ENCODE measurements around the gene FASN.
"Not testable (repeated sequence)": the region's sequence is repeated elsewhere in the genome, so short reads cannot be mapped to it uniquely, and the experiment has no call there.

FASN gene

DNA sequence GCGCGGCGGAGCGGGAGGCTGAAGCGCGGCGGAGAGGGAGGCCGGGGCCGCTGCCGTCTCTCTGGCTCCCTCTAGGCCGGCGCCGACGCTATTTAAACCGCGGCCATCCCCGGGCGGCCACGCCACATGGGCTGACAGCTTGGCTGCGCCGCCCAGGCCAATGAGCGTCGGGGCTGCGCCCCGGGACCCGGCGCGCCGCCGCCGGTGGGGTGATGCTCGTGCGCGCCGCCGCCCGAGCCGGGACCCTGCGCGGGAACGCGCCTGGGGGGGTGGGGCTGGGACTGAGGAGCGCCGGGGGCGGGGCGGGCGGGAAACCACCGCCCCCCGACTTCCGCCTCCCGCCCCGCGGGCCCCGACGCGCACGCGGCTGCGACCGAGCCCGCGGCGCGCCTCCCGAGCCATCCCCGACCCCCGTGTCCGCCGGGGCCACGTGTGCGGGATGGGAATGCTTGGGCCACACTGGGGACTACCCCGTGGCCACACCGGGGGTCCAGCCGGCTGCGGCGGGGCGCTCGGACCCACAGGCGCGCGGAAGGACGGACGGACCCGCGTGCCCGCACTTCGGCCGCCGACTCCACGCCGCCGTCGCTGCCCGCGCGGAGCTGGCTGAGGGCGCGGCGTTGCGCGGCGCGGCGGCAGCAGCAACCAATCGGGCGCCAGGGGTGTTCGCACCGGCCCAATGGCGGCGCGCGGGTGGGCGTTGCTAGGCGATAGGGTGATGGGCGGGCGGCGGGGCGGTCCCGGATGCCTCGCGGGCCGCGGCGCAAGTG lies at the start of gene FASN:
FASN (minus strand) TSS at position 68 of the 770 bp plus-strand sequence. CDS start 1,791 bp downstream, outside the sequence.
- Histone ChIP-seq H3K4me1 (ENCODE audit: control insufficient read depth in 1 of 2, insufficient read depth in 2 of 2, low read length in 2 of 2) (peaks cover 5 to 36% of the 10 kb centered on the region in 2 donors), H3K36me3 (ENCODE audit: control insufficient read depth in 1 of 2, insufficient read depth in 2 of 2, low read length in 2 of 2) (peaks cover 1 to 23% of the 10 kb centered on the region in 2 donors), H3K27me3 (ENCODE audit: low read depth, low read length) (no peaks in the 10 kb centered on the region), H3K27ac (ENCODE audit: low read length) (no peak within 1 kb of the TSS), H3K4me3 (ENCODE audit: low read depth in 1 of 2, low read length in 2 of 2) (peak within 1 kb of the TSS; percentile 42 to 69), H3K9me3 (ENCODE audit: control insufficient read depth in 1 of 2, low read length in 2 of 2) (no peaks in the 10 kb centered on the region)

DNA sequence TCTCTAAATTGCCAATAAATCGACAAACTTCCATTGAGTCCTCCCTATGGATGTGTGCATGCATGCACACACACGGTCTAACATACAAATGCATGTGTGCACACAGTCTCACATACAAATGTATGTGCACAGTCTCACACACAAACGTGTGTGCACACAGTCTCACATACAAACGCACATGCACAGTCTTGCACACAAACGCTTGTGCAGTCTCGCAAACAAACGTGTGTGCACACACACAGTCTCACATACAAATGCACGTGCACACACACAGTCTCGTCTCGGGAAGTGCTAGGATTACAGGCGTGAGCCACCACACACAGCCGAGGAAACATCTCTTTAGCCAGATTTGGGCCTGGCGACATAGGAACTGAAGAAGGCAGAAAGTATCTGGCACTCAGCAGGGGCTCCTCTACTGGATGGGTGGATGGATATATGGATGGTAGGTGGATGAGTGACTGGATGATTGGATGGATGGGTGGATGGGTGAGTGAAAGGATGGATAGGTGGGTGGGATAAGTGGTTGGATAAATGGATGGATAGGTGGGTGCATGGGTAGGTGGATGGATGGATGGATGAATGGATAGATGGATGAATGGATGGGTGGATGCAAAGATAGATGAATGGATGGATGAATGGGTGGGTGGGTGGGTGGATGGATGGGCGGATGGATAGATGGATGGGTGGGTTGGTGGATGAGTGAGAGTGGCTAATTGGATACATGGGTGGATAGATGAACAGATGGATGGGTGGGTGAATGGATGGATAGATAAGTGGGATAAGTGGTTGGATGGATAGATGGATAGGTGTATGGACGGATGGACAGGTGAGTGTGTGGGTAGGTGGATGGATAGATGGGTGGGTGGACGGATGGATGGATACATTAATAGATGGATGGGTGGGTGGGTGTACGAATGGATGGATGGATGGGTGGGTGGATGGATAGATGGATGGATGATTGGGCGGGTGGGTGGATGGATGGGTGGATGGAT lies 48.9 kb upstream of the FASN start:
- Histone ChIP-seq H3K4me1 (ENCODE audit: control insufficient read depth in 1 of 2, insufficient read depth in 2 of 2, low read length in 2 of 2) (no peaks in the 10 kb centered on the region), H3K4me3 (ENCODE audit: low read depth in 1 of 2, low read length in 2 of 2) (no peak overlapping the region), H3K36me3 (ENCODE audit: control insufficient read depth in 1 of 2, insufficient read depth in 2 of 2, low read length in 2 of 2) (peaks cover 0 to 5% of the 10 kb centered on the region in 2 donors), H3K27ac (ENCODE audit: low read length) (no peak overlapping the region), H3K9me3 (ENCODE audit: control insufficient read depth in 1 of 2, low read length in 2 of 2) (no peaks in the 10 kb centered on the region), H3K27me3 (ENCODE audit: low read depth, low read length) (no peaks in the 10 kb centered on the region)

DNA sequence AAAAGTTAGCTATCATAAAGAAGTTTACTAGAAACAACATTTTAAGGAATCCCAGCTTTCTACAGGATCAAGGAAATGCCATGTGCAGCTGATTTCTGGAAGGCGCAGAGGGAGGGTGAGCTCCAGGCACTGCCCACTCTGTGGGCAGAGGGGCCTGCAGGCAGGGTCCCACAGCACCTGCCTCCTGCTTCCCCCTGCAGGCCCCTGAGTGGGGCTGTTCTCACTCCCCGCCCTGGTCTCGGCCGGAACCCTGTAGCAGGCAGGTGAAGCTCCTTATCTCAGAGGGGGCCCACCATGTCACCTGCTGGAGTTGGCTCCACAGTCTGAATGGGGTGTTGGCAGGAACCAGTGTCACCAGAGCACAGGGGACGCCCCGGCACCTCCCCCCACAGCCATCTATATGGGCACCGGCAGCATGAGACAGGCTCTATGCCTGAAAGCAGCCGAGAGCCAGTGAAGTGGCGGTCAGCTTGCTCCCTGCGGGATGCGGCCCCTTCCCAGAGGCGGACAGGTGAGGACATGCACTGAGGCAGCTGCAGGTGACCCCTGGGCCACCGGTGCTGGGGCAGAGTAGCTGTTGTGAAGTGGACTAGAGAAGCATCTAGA lies 47.6 kb upstream of the FASN start:
- Histone ChIP-seq H3K4me1 (ENCODE audit: control insufficient read depth in 1 of 2, insufficient read depth in 2 of 2, low read length in 2 of 2) (no peaks in the 10 kb centered on the region), H3K27ac (ENCODE audit: low read length) (no peak overlapping the region), H3K27me3 (ENCODE audit: low read depth, low read length) (no peaks in the 10 kb centered on the region), H3K9me3 (ENCODE audit: control insufficient read depth in 1 of 2, low read length in 2 of 2) (no peaks in the 10 kb centered on the region), H3K36me3 (ENCODE audit: control insufficient read depth in 1 of 2, insufficient read depth in 2 of 2, low read length in 2 of 2) (peaks cover 0 to 5% of the 10 kb centered on the region in 2 donors), H3K4me3 (ENCODE audit: low read depth in 1 of 2, low read length in 2 of 2) (no peak overlapping the region)

DNA sequence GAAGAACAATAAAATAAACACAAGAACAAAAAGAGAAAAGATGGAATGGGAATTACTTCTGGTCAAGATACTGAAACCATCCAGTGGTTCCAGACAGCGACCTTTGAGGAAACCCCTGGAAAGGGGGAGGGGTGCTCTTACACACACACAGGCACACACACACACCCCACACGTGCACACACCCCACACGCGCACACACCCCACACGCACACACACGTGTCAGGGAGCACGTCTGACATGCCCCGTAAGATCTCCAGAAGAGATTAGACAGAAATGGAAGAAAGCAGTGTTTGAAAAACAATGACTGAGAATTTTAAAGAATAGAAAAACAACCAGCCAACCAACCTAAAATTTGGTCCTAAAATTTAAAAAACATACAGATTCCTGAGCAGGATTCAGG lies 45.3 kb upstream of the FASN start:
- no peaks in the 10 kb centered on the region for H3K4me1 ChIP-seq (ENCODE audit: control insufficient read depth in 1 of 2, insufficient read depth in 2 of 2, low read length in 2 of 2)
- no peak overlapping the region for H3K27ac ChIP-seq (ENCODE audit: low read length)
- no peaks in the 10 kb centered on the region for H3K27me3 ChIP-seq (ENCODE audit: low read depth, low read length)
- H3K4me3 ChIP-seq (ENCODE audit: low read depth in 1 of 2, low read length in 2 of 2) = no peak overlapping the region
- no peaks in the 10 kb centered on the region for H3K9me3 ChIP-seq (ENCODE audit: control insufficient read depth in 1 of 2, low read length in 2 of 2)
- H3K36me3 ChIP-seq (ENCODE audit: control insufficient read depth in 1 of 2, insufficient read depth in 2 of 2, low read length in 2 of 2) = peaks cover 0 to 5% of the 10 kb centered on the region in 2 donors

DNA sequence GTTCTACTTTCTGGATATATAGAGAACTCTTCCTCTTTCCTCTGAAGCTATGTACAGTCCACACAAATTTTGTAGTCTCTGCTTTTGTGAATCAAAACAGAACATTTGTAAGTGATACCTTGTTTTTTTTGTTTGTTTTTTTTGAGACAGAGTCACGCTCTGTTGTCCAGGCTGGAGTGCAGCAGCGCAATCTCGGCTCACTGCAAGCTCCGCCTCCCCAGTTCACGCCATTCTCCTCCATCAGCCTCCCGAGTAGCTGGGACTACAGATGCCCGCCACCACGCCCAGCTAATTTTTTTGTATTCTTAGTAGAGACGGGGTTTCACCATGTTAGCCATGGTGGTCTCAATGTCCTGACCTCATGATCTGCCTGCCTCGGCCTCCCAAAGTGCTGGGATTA lies 41.9 kb upstream of the FASN start:
- not testable (repeated sequence) for H3K27ac ChIP-seq (ENCODE audit: low read length); H3K4me3 ChIP-seq (ENCODE audit: low read depth in 1 of 2, low read length in 2 of 2); H3K4me1 ChIP-seq (ENCODE audit: control insufficient read depth in 1 of 2, insufficient read depth in 2 of 2, low read length in 2 of 2); H3K36me3 ChIP-seq (ENCODE audit: control insufficient read depth in 1 of 2, insufficient read depth in 2 of 2, low read length in 2 of 2); H3K9me3 ChIP-seq (ENCODE audit: control insufficient read depth in 1 of 2, low read length in 2 of 2); H3K27me3 ChIP-seq (ENCODE audit: low read depth, low read length)

DNA sequence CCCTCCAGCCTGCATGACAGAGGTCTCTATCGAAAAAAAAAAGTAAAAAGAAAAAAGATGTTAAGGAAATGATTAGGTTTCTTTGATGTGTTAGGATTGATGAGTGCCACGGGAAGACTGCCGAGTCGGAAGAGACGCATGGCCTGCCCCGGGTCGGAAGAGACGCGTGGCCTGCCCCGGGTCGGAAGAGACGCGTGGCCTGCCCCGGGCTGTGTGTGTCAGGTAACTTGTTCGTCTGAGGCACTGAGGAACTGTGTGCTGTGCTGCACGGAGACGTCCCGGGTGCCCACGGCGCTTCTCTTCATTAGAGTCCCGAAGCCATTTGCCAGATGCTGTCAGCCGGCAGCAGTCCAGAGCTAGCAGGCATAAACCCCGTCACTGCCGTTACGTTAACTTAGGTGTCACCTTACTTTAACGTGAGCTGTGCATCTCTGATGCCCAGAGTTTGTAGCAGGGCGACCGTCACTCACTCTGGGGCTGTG lies 40.5 kb upstream of the FASN start:
- H3K36me3 ChIP-seq (ENCODE audit: control insufficient read depth in 1 of 2, insufficient read depth in 2 of 2, low read length in 2 of 2) = no peaks in the 10 kb centered on the region
- no peak overlapping the region for H3K4me3 ChIP-seq (ENCODE audit: low read depth in 1 of 2, low read length in 2 of 2)

DNA sequence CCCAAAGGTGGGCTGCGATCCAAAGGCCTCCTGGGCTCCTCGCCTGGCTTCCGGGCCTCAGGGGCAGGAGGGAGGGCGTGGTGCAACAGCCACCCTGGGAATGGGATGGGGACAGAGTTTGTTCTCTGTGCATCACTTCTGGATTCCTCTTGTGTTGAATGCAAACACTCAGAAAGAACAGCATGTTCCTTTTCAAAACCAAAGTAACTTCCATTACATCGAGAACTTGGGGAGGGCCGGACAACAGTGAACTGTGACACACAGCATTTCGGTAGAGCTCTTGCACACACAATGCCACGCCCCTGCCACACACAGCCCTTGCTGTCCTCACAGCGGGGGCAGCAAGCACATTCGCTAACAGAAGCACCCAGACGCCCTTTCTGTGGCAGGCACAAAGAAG lies 36.1 kb upstream of the FASN start:
- no peaks in the 10 kb centered on the region for H3K27me3 ChIP-seq (ENCODE audit: low read depth, low read length)
- H3K4me3 ChIP-seq (ENCODE audit: low read depth in 1 of 2, low read length in 2 of 2) = no peak overlapping the region
- no peak overlapping the region for H3K27ac ChIP-seq (ENCODE audit: low read length)
- H3K9me3 ChIP-seq (ENCODE audit: control insufficient read depth in 1 of 2, low read length in 2 of 2) = no peaks in the 10 kb centered on the region
- no peaks in the 10 kb centered on the region for H3K36me3 ChIP-seq (ENCODE audit: control insufficient read depth in 1 of 2, insufficient read depth in 2 of 2, low read length in 2 of 2)
- H3K4me1 ChIP-seq (ENCODE audit: control insufficient read depth in 1 of 2, insufficient read depth in 2 of 2, low read length in 2 of 2) = no peaks in the 10 kb centered on the region

More for the DNA sequence above, 40.5 kb upstream of the FASN start:
- Histone ChIP-seq H3K27ac (ENCODE audit: low read length) (no peak overlapping the region), H3K4me1 (ENCODE audit: control insufficient read depth in 1 of 2, insufficient read depth in 2 of 2, low read length in 2 of 2) (no peaks in the 10 kb centered on the region), H3K27me3 (ENCODE audit: low read depth, low read length) (no peaks in the 10 kb centered on the region), H3K9me3 (ENCODE audit: control insufficient read depth in 1 of 2, low read length in 2 of 2) (no peaks in the 10 kb centered on the region)

DNA sequence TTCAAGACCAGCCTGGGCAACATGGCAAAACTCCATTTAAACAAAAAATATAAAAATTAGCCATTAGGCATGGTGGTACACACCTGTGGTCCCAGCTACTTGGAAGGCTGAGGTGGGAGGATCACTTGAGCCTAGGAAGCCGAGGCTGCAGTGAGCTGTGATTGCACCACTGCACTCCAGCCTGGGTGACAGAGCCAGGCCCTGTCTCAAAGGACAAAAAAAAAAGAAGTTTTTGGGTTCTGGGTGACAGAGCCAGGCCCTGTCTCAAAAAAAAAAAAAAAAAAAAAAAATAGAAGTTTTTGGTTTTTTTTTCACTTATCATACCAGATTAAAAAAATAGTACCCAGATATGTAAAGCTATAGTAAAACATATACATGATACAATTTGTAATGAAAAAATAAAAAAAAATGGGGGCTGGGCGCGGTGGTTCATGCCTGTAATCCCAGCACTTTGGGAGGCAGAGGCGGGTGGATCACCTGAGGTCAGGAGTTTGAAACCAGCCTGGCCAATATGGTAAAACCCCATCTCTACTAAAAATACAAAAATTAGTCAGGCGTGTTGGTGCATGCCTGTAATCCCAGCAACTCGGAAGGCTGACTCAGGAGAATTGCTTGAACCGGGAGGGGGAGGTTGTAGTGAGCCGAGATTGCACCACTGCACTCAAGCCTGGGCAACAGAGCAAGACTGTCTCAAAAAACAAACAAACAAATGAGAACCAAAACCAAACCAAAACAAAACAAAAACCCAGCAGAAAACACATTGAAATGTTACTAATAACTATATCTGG lies 35.3 kb upstream of the FASN start:
- not testable (repeated sequence) for H3K4me1 ChIP-seq (ENCODE audit: control insufficient read depth in 1 of 2, insufficient read depth in 2 of 2, low read length in 2 of 2); H3K9me3 ChIP-seq (ENCODE audit: control insufficient read depth in 1 of 2, low read length in 2 of 2); H3K27me3 ChIP-seq (ENCODE audit: low read depth, low read length); H3K4me3 ChIP-seq (ENCODE audit: low read depth in 1 of 2, low read length in 2 of 2); H3K27ac ChIP-seq (ENCODE audit: low read length); H3K36me3 ChIP-seq (ENCODE audit: control insufficient read depth in 1 of 2, insufficient read depth in 2 of 2, low read length in 2 of 2)

GRCh38 chr17:82129095-82129494 lies 31.1 kb upstream of the FASN start:
- H3K27me3 ChIP-seq (ENCODE audit: low read depth, low read length) = no peaks in the 10 kb centered on the region
- H3K4me3 ChIP-seq (ENCODE audit: low read depth in 1 of 2, low read length in 2 of 2) = no peak overlapping the region
- H3K9me3 ChIP-seq (ENCODE audit: control insufficient read depth in 1 of 2, low read length in 2 of 2) = no peaks in the 10 kb centered on the region
- H3K27ac ChIP-seq (ENCODE audit: low read length) = no peak overlapping the region
- no peaks in the 10 kb centered on the region for H3K4me1 ChIP-seq (ENCODE audit: control insufficient read depth in 1 of 2, insufficient read depth in 2 of 2, low read length in 2 of 2)
- peaks cover 0 to 20% of the 10 kb centered on the region in 2 donors for H3K36me3 ChIP-seq (ENCODE audit: control insufficient read depth in 1 of 2, insufficient read depth in 2 of 2, low read length in 2 of 2)

- Histone ChIP-seq H3K36me3 (ENCODE audit: control insufficient read depth in 1 of 2, insufficient read depth in 2 of 2, low read length in 2 of 2) (peaks cover 0 to 20% of the 10 kb centered on the region in 2 donors), H3K27ac (ENCODE audit: low read length) (no peak overlapping the region), H3K9me3 (ENCODE audit: control insufficient read depth in 1 of 2, low read length in 2 of 2) (no peaks in the 10 kb centered on the region), H3K27me3 (ENCODE audit: low read depth, low read length) (no peaks in the 10 kb centered on the region), H3K4me3 (ENCODE audit: low read depth in 1 of 2, low read length in 2 of 2) (no peak overlapping the region), H3K4me1 (ENCODE audit: control insufficient read depth in 1 of 2, insufficient read depth in 2 of 2, low read length in 2 of 2) (no peaks in the 10 kb centered on the region)
These were observed 30.3 kb upstream of the FASN start for GRCh38 chr17:82128287-82128686.

All from muscle layer of duodenum (tissue), 2 donors.